SKM-1 (cell line): ENCODE results near the gene RANGAP1.
"Not testable (repeated sequence)": the region's sequence is repeated elsewhere in the genome, so short reads cannot be mapped to it uniquely, and the experiment has no call there.

Source experiments
- DNase-seq: peaks from one replicate; lab custom pipeline; 2025; ENCODE audit not compliant: unreplicated experiment; lab: John Stamatoyannopoulos, UW

Gene RANGAP1

DNA sequence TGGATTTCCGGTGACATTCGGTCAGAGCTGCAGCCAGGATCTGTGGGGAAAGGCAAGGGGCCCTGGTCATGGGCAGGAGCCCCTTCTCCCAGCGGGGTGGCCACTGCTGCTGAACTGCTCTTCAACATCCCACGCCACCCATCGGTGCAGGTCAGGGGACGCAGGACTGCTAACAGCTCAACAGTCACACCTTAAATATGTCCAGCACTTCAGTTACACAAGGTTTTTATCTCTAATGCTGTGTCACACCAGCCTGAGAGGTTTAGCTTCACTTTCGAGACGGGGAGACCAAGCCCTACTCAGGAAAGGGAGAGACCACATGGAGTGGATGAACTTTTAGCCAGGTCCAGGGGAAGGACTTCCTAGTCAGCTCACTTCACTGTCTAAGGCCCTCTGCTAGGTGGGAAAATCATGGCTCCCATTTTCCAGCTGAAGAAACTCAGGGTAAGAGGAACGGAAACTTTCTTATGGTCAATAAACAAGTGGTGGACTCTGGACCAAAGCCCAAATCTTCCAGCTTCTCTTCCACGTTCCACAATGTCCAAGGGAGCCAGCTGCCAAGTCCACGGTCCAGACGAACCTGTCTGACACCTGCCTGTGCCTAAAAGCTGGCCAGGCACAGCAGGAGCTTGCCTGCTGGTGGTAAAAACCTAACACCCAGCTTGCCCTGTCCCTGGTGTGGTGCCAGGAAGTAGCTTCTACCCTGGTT lies 24.3 kb downstream of the RANGAP1 start:
- DNase-seq = no peak

- DNase-seq = no peak
These were observed 25.1 kb downstream of the RANGAP1 start for GRCh38 chr22:41260871-41261270.

DNA sequence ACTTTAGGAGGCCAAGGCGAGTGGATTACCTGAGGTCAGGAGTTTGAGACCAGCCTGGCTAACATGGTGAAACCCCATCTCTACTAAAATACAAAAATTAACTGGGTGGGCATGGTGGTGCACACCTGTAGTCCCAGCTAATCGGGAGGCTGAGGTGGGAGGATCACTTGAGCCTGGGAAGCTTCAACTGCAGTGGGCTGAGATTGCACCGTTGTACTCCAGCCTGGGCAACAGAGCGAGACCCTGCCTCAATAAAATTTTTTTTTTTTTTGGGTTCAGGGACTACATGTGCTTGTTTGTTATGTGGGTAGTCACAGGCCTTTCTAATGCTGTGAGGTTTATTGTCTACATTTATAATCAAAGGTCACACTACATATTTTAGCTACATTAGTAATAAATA lies 26.2 kb downstream of the RANGAP1 start:
- DNase-seq = not testable (repeated sequence)

- DNase-seq = no peak
These were observed 28.3 kb downstream of the RANGAP1 start for GRCh38 chr22:41257696-41258095.

GRCh38 chr22:41256254-41257253 lies 29.4 kb downstream of the RANGAP1 start:
- DNase-seq = no peak

- no peak for DNase-seq
These were observed 31.8 kb downstream of the RANGAP1 start for GRCh38 chr22:41254230-41254629.

DNA sequence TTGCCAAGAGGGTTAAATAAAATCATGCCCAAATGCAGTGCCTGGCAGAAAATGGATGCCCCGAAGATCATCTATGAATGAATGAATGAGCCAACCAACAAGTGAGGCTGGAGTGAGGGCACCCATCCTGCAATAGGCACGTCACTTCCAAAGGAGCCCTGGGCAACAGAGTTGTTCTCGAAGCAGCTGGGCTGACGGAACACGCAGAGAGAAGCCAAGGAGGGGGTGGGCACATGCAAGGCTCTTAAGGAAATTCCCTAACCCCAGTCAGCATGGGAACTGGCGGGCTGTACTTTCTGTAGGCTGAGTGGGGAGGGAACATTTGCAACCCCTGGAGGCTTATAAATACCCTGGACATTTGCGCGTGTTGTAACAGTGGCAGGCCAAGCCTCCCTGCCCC lies 33.6 kb downstream of the RANGAP1 start:
- no peak for DNase-seq

DNA sequence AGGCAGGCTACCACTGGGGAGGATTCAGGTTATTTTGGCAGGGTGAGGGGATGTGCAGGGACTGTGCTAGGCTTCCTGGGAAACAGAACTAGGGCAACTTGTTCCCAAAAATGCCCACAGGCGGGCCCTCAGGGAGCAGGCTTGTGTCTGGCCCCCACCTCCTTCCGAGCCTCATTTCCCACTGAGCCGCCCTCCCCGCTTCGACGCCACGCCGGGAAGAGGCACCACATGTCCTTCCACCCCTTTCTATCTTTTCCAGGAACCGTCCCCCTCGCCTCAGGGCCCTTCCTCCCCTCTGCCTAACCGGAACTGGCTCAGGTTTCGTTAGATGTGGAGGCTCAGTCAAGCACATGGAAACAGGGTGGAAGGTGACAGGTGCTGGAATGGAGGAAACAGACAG lies 35.9 kb downstream of the RANGAP1 start:
- DNase-seq = no peak

DNA sequence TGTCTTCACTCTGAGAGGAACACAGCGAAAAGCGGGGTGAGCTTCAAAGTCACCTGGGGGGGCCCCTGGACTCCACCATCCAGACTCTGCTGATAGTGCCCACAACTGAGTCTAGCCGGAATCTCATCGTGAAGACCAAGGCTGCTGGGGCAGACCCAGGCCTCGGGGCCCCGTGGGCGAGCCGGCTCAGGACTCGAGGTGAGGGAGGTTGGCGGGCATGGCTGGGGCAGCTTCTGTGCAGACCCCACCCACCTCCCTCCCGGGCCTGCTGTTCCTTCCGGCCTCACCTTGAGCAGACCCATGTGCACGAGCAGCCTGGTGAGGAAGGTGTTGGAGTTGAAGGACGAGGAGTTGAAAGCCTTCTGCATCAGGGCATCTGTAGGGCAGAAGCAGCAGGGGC lies 36.5 kb downstream of the RANGAP1 start:
- DNase-seq = no peak

GRCh38 chr22:41248758-41249157 lies 37.2 kb downstream of the RANGAP1 start:
- DNase-seq = no peak

DNA sequence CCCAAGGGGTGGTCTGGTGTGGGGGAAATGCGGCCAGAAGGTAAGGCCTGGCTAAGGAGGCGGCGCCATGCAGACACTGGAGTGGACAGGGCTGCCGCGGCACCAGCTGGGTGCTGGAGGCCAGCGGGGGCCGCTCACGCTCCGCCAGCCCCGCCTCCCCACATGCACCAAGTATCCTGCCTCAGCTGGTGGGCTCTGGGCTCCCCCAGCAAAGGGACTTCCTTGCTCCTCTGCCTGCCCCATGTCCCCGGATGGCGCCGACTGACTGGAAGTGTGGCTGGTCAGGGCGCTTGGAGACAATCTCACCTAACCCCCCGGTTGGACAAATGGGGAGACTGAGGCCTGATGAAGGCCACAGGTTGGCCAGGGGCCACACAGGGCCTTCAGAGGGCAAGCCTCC lies 37.7 kb downstream of the RANGAP1 start:
- no peak for DNase-seq

DNA sequence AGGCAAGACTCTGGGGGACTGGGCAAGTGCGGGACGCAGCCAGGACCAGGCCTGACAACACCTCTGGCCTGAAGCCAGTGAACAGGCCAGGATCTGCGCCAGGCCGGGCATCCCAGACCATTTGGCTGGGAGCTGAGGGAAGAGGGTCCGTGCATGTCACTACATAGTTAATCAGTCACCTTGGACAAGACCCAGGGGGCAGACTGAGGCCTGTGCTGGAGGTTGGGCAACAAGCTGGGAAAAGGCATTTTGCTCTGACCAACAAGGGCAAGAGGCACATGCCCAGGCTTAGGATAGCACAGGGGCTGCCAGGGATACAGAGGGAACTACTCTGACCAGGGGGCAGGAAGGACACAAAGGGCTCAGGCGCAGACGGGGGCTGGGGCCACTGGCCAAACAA lies 38.3 kb downstream of the RANGAP1 start:
- DNase-seq = no peak

- no peak for DNase-seq
These were observed 40.0 kb downstream of the RANGAP1 start for GRCh38 chr22:41245917-41246499.

- no peak for DNase-seq
These were observed 42.6 kb downstream of the RANGAP1 start for GRCh38 chr22:41243361-41243760.

DNA sequence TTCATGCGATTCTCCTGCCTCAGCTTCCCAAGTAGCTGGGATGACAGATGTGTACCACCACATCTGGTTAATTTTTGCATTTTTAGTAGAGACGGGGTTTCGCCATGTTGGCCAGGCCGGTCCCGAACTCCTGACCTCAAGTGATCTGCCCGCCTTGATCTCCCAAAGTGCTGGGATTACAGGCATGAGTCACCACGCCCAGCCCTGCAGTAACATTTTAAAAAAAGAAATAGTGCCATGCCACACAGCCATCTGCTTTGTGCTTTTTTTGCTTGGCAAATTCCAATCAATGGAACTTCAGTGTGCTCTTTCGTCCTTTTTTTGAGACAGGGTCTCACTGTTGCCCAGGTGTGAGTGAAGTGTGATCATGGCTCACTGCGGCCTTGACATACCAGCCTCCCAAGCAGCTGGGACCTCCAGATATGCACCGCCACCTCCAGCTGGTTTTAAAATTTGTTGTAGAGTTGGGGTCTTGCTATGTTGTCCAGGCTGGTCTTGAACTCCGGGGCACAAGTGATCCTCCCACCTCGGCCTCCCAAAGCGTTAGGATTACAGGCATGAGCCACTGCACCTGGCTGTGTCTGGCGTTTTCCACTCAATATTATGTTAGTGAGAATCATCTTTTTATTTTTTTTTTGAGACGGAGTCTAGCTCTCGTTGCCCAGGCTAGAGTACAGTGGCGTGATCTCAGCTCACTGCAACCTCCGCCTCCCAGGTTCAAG lies 43.4 kb downstream of the RANGAP1 start:
- no peak for DNase-seq

DNA sequence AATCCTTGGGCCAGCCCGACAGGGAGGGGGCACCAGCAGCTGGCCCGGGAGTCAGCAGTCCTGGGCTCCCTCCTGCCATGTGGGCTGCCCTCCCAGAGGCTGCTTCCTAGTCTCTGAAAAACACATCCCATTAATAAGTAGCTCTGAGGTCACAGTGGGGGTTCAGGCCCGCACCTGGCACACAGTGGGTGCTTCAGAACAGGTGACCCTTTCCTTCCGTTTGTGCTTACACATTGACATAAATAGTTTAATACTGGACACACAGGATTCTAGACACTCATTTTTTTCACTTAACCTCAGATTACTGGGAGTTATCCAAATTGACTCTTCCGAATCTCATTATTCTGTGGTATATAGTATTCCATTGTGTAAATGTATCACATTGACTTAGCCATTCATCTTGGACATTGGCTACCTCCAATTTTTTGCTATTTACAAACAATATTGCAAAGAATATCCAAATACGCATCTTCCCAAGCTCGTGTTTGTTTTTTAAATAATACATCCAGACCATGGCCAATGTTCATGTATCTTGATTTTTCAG lies 44.8 kb downstream of the RANGAP1 start:
- DNase-seq = no peak

DNA sequence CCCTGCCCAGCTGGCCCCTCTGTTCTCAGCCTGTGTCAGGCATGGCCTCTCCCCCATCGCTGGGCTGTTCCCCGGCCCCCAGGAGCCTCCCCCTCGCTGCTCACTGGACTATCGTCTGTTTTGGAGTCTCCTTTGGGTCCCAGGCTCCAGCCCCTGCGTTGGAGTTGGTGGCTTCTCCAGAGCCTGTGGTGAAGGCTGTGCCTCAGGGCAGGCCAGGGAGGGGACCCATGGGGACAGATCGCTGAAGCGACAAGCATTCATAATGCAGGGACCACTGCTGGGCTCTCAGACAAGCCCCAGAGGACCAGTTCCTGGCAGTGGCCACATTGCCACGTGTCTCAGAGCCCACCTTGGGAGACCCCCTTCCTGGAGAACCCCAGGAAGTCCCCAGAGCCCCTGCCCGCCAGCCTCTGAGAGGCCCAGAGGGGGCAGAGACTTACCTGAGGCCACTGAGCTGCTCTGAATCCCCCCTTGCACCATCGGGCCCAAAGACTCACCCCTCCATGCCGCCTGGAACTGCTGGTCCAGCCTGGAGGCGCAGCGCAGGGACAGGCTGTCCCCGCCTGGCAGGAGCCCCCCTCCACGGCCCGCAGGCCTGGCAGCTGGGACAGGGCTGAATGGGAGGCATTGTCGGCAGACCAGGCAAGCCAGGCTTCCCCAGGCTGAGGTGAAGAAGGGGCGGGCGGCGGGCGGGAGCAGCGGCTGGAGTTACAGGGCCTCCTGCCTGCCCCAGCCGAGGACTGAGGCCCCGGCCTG lies 45.4 kb downstream of the RANGAP1 start, which contains the start of gene CHADL:
Gene CHADL (minus strand): TSS at position 555 of the 756 bp plus-strand sequence. CDS start 50 bp downstream, at position 505.
- no peak for DNase-seq

DNA sequence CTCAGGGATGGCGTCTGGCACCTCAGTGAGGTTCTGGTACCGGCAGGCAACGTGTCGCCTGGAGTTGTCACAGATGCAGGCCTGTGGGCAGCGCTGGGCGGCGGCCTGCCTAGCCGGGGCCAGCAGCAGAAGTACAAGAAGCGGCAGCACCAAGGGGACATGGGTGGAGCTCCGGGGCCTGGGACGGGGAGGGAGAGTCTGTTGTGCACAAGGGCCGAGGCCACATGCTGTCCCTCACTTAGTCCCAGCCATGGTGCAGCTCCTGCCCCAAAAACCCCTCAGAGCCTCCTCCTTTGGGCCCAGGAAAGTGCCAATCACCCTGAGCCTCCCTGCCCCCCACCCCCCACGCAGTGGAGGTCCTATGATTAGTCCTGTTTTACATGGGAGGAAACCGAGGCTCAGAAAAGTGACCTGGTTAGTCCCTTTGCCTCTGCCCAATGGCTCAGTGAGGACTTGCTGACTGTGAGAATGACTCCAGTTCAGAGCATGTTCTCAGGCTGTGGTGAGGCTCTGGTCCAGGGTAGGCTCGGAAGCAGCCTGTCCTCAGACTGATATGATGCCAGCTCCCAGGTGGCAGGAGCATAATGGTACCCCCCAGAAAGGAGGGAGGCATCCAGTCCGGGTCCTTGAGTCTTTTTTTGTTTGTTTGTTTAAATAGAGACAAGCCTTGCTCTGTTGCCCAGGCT lies 46.4 kb downstream of the RANGAP1 start:
- no peak for DNase-seq
